ENCODE measurements around the gene DMD.
"Not testable (repeated sequence)": the region's sequence is repeated elsewhere in the genome, so short reads cannot be mapped to it uniquely, and the experiment has no call there.

Gene DMD

DNA sequence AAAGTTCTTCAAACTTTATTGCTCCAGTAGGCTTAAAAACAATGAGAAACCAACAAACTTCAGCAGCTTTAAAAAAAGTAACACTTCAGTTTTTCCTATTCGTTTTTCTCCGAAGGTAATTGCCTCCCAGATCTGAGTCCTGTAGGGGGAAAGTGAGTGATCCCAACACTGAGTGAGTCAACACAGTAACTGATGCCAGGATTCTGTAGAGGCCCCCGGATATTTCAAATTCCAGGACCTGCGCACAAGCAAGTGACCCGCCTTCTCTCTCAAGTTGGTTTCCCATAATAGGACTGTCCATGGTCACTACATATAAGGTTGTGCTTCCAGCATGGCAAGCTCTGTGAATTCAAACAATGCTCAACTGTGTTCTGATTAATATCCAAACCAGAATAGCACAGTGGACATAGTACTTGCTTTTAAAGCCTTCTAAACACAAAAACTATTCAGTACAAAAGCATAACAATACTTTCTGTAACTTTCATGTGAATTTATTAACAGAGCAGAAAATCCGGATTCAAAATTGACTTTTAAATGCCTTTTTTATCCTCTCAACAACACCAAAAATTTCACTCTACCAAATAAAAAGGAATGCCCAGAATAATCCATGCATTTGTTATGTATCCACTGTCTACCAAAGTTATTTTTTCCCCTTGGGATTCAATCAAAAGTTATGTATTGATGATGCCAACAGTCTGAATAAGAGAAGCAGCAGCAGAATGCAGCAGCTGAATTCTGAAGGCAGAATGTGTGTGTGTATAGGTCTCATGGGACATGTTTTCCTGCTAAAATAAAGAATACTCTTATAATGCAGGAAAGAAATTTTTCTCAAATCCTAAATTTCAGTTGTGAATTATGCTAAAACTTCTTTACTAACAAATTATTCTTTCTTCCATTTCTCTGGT is at the start of gene DMD:
TSS of gene DMD (minus strand) at position 194 of the 905 bp plus-strand sequence. CDS start 237 bp downstream, outside the sequence.
- no peak for DNase-seq

DNA sequence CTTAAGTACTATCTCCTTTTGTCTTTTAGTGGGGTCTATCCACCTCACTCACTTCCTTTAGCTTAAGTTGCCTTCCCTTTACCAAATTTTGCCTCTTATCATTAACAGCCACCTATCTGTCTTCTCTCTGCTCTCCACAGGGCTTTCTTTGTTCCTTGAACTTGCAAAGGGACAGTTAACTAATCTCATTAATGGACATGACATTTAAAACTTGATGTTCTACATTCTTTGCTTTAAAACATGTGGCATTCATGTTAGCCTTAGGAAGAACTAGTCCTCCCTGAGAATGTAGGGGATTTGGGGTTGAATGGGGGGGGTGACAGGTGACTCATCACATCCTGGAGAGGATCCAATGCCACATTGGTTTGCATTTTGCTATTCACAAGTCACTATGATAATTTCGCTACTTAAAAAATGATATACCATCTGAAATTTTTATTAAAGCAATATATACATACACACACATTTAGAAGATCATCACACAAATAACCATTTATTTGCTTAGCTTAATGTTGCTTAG is 41.0 kb upstream of the DMD start:
- no peak for DNase-seq

DNA sequence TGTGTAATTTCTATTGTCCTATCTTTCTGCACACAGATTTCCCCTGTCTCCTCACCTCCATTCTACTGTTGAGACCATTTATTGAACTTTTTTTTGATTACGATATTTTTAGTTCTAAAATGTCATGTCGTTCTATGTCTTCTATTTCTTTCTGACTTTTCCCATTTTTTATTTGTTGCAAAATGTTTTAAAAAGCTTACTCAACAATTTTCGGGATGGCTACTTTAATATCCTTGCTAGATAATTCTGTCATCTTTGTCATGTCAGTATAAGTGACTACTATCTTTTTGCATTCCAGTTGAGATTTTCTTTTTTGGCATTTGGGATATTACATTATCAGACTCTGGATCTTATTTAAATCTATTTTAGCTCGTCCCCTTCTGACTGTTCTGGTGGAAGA is 7.5 kb upstream of the DMD start:
- no peak for DNase-seq

DNA sequence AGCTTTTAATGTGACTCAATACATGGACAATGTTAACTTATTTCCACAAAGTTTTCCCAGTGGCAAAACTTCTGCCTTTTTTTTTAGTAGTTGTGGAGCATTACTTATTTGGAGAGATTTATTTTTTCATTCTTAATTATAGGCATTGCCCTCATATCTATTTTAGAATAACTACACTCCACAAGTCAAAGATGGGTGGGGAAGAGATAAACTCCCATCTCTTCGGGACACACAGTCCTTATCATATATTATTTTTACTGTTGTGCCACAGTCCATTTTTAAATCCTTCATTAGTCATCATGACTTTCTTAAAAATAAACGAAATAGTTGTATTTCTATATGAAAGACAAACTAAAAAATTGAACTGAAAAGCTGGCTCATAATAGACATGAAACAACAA is 1.2 kb downstream of the DMD start:
- DNase-seq, result no peak

DNA sequence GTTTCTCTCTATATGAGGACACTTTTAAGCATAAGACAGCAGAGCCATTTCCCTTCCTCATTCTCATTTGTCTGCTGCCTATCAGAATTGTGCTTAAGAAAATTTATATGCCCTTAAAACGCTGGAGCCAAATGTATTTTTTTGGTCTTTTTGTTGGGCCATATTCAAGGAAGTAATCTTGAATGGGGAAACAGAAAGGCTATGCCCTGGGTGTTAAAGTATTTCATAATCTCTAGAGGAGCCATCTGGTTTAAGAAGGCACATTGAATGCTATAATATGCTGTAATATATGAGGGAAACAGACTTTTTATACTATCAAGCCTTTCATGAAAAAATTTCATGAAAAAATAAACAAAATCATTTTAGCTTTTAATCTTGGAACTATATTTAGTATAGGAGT is 4.3 kb downstream of the DMD start:
- DNase-seq, result no peak

DNA sequence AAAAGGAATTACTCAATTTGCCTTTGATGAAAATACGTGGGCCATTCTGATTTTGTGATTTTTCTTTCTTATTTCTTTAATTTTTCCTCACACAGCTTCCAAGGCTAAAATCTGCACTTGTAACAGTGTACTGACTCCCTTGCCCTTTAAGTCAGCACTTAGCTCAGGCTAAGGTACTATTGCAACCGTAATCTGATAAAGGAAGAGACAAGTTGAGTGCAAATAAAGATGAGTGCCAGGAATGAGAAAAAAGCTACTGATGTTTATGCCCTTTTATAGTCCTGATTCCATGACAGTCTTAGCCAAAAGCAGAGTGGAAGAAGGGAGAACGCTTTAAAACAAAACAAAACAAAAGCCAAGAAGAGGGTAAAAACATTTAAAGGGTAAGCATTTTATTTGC is 6.0 kb downstream of the DMD start:
- DNase-seq, result no peak

DNA sequence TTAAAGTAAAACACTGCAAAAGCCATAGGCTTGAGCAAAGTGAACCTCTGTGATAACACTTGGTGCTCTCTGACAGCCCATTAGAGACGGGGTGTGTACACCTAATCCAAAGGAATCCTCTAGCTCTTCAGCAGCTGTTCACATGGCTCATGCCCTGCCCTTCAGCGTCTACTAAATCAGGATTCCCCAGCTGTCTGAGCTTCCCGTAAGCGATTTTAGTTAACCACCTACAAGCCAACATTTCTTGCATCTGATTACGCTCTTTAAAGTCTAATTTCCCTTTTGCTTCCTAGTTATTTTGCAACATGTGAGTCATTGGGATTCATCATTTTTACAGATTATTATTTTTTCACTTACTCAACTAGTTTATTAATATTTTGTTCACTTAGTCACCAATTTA is 6.5 kb downstream of the DMD start:
- DNase-seq, result no peak

DNA sequence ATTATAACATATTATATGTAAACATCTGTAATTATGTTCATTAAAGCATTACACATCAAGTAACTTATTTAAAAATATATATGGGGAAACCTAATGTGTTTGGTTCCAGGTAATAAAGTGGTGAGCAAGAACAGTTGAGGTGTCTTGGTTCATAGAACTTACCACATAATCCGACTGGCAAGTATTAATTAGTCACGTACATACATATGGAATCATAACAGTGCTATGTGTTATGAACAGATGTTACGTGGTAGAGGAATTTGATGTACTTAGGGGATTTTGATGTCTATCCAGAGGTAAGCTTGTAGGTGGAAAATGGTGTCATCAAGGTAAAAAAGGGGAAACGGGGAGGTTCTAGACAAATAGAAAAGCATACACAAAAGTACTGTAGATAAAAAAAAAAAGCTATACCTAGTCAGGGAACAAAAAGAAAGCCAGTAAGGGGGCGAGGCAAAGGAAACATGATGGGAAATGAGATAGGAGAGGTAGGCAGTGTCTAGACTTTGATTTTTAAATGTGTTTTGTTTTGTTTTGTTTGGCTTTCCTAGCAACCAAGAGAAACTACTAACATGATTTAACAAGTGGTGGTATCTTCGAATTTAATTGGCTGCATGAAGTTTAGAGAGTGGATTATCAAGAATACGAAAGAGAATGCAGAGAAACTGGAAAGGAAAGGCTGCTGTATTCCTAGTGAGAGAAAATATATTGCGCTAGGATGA is 12.6 kb downstream of the DMD start:
- DNase-seq, result no peak

DNA sequence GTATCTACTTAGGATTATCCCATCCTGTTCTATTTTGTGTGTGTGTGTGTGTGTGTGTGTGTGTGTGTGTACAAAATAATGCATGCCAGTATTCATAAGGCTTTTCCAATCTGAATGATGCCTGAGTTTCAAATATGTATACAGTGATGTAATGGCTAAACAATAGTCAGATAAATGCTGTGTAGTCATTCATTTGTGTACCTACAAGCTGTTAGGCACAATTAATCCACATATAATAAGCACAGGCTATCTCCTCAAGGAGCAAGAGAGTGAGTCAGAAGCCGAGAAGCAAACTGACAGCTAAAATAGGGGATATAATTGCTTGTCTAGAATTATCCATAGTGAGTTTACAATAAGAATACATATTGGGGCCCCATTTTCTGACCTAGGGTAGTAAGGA is 15.7 kb downstream of the DMD start:
- no peak for DNase-seq

DNA sequence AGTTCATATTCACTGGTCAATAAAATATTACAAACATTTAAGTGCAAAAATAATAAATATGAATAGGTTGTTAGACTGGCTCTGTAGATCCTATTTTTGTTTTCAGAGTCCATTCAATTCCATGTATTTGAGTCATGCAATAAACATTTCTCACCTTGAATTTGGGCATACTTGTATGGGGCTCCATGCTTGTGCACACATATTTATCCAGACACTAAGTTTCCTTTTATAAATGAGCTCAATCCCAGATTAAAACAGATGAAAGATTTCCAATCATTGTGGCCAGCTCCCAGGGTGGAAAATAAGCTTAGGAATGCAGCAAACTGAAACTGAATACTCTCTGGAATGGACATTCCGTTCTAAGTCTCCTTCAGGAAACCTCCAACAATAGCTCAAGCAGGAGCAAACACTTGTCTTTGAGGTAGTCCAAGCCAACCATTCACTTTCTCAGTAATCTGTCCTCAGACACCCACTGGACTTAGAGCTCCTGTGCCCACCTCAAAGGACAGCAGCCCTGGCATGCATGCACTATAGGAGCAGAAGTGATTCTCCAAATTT is 16.4 kb downstream of the DMD start:
- DNase-seq, result no peak

DNA sequence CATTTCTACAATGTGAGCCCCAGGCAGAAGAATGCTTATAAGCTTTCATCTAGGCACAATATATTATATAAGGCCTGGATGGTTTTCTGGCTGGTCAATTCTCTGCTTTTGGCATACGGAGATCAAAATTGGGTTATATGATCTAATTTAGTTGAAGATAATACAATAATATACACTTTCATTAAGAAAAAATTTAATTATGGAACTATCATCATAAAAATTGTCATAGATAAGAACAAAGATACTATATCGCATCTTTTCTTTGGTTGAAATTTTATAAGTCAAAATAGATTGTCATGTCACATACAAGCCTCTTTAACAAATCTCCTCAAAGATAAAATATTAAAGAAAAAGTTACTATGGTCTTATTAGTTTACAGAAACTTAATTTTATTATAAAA is 17.1 kb downstream of the DMD start:
- no peak for DNase-seq

DNA sequence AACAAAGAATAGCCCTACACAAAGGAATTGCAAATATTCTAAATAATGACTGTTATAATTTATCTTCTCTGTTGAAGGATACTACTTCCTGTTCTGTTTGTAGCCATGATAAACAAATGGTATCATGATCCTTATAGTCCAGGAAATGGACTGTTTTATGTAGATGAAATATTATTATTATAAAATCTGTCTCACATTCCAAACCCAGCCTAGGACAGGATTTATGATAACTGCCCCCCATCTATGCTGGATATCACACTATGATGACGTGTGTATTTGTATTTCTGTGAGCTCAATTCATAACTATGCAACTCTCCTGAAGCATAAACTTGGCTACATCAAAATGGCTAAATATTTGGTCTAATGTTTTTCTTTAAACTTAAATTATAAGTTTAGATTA is 21.3 kb downstream of the DMD start:
- DNase-seq, result no peak

DNA sequence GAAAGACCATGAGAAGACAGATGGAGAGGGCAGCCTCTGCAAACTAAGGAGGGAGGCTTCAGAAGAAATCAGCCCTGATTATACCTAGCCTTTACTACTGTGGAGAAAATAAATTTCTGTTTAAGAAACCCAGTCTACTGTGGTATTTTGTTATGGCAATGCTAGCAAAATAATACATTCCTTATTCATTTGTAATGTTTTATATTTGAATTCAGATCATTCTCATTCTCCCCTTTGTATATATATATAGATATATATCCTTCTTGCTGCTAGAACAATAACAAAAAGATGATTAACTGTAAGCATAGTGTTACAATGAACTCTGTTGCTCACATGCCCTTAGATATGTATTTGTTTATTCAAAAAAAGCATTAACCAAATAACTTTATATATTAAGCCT is 22.5 kb downstream of the DMD start:
- no peak for DNase-seq

DNA sequence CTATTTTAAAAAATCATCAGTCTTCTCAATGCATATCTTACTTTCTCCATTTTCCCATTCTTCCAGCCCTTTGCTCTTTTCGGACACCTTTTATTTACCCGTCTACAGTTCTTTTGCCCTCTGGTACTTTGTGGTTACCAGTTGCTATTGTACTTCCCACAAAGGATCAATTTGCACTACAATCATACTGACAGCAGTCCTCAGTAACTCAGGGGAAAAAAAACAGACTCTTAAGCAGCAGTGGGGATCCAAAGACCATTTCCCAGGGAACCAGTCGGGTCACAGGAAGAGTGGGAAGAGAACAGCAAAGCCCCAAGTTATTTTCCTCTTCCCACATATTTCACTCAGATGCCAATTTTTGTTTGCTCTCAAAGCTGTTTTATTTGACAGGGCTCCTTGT is 23.1 kb downstream of the DMD start:
- DNase-seq, result no peak

DNA sequence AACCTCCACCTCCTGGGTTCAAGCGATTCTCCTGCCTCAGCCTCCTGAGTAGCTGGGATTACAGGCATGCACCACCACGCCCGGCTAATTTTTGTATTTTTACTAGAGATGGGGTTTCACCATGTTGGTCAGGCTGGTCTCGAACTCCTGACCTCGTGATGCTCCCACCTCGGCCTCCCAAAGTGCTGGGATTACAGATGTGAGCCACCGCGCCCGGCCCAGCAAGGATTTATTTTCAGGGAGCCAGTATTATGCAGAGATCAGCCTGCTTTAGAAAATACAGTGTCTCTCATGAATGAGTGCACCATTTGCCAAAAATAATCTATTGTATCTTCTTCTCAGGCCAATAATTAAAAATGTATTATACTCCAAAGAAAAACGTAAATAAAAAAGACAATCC is 26.5 kb downstream of the DMD start:
- not testable (repeated sequence) for DNase-seq

DNA sequence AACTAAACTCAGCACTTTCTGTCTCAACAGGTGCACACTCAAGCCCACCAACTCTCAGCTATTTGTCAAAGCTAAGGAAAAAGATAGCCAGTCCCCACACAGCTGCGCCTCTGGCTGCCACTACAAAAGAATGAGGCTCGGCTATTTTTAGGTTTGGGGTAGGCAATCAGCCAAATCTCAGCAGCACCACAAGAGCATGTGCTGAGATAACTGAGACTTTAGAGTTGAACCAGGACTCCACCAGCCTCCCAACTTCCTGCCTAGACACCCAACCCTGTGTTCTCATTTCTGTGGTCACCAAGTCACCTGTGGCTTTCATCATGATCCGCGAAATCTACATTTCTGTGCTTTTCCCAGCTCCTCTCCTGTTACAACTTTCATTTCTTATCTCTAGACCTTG is 28.0 kb downstream of the DMD start:
- DNase-seq, result no peak

DNA sequence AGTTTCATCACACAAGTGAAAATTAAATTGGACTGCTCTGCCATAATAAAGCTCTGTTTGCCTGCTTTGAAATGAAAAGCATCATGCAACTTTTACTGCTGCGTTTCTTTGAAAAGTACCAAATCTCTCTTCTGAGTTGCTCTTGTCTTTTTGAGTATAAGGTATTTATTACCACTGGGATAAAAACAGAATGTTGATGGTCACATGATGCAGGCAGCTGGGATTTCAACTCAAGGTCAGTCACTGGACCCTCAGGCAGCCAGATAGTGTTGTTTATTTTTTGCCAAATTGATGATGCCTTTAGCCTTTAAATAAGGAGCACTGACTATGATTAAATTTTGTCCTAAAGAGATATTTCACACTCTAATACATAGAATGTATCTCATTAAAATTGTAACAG is 32.7 kb downstream of the DMD start:
- DNase-seq, result no peak

DNA sequence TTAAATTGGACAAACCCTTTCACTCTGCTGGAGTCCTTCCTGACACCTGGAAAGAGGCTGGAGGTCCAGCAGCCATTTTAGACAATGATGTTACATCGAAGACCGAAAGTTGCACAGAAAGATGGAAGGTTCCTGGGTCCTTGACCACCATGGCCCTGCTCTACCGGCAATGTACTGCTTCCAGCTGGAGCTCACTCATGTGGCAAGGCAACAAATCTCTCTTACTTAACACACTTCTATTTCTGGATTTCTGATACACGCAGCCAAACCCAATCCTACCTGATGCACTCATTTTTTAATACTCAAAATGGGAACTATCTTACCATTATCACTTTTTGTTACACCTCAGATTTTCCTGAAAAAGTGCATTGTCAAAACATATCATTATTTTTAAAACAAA is 33.1 kb downstream of the DMD start:
- DNase-seq, result no peak

DNA sequence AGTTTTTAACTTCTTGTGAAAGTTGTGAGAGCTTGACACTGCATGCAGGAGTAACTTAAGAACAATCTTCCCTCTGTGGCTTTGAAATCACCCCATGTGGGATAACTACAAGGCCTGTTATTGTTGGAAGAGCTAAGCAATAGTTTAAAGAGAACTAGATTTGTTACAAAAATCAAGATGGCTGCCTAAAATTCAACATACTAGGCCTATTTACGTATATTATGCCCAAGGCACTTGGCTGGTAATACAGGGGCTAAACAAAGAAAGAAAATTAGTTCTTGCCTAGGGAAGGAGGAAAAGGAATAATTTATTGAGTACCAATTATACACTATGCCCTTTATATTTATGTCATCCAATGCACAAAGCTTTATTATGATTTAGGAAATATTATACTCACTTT is 36.1 kb downstream of the DMD start:
- DNase-seq, result no peak

DNA sequence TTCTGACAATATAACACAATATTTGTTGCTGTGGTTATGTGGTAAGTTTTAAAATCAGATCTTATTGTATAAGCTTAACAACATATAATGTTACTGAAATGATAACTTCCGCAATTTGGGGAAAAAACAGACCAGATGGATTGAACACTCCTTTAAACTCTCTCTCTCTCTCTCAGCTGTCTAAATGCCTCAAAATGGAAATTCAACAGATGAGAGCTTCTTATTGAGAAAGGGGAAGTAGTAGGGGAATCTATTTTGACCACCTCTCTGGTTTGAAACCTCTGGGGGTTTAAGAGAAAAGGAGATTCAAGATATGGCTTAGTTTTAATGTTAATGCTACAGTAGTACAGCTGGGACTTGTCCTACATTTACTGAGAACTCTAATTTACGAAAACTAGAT is 40.3 kb downstream of the DMD start:
- DNase-seq, result no peak

DNA sequence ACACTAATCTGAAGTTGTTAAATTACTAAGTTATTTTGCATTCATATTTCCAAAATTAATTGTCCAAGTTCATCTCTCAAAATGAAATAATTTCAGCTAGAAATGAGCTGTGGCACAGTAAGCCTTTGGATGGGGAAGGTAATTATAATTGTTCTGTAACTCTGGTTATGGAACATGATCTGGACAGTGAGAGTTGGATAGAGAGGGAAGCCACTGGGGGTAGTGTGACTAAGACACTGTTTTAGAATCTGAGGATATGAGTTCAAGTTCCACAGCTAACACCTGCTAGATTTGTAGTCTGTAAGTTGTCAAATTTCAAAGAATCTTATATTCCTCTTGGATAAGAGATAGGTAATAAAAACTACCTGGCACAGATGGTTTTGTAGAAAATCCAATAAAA is 49.5 kb downstream of the DMD start:
- DNase-seq, result no peak

DNA sequence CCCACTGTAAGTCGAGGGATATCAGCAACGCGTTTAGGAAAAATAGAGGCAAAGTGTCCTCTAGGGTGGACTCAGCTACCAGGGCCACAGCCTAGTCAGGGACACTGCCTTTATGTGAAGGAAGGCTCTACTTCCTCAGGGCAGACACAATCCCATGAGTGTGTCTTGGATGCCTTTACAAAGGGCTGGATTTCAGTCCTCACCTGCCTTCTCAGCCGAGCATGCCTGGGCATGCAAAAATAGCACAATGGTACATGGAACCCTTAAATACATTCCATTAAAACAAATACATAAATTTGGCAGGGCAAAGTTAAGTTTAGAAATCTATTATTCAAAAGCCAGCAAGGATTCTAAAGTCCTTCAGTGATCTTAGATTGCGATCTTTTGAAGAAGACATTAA is 51.1 kb downstream of the DMD start:
- DNase-seq, result no peak

DNA sequence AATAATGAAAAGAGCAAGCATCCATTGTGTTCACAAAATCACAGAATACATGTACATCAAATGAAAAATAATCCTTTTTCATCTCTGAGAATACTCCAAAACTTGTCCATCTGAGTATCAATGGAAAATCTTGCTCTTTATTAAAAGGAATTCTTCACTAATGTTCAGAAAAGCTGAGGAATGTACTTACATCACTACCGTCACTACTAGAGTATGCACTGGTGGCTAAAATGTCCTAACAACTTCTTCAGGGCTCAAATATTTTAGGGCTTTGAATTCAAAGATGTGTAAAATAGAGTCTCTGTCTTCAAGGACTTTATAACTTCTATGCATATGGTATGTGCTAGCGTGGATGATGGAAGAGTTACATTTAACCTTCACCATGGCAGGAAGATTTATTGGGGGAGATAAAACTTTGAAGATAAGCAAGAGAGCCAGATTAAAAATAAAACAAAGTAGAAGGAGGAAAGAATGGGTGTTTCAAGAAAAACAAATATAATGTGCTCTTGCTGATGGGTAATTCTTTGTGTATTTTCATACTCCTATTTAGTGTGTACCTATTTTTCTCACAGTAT is 55.1 kb downstream of the DMD start:
- no peak for DNase-seq

DNA sequence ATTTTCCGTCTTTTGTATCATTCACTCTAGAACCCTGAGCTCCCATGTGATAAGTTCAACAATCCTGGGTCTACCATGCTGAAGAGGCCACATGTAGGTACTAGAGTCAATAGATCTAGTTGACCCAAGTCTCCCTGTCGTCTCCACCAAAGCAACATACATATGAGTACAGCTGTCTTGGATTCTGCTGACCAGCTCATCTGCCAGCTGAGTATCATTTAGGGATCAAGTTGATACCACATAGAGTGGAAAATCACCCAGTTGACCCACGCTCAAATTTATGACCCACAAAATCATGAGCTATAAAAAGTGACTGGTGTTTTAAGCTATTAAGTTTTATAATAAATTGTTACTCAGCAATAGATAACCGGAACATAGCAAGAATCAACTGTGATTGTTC is 61.8 kb downstream of the DMD start:
- DNase-seq, result no peak

Data from SW 1271 (cell line).